ENCODE results near the gene SERPINE2.

- TF ChIP-seq CTCF (conservative IDR thresholded peaks at IDR 0.05) (no peak), ZFX (IDR thresholded peaks at IDR 0.05) (no peak)
Measured at GRCh38 chr2:223949241-223949840, 89.7 kb downstream of the SERPINE2 start.
